A673 (cell line): Measurements from ENCODE around the gene MICAL3.

Experiments
- EZH2 ChIP-seq: fragments of 200-600 bp; sonication (generic); IDR thresholded peaks from 2 replicates; pipeline ENCODE4 v1.6.1; 2017; ENCODE audit warnings: borderline replicate concordance, low read depth, mild to moderate bottlenecking, mixed read lengths, antibody characterized with exemption, low read length; ENCODE audit not compliant: poor library complexity, severe bottlenecking
- TF ChIP-seq, protein P1 (sequence below): fragments of 300-800, 200-600 bp; sonication (generic); conservative IDR thresholded peaks from 2 replicates; pipeline ENCODE4 v1.5.1; 2017; ENCODE audit warnings: low read depth, mild to moderate bottlenecking, antibody characterized with exemption, low read length, moderate library complexity, mixed read lengths

DNA sequence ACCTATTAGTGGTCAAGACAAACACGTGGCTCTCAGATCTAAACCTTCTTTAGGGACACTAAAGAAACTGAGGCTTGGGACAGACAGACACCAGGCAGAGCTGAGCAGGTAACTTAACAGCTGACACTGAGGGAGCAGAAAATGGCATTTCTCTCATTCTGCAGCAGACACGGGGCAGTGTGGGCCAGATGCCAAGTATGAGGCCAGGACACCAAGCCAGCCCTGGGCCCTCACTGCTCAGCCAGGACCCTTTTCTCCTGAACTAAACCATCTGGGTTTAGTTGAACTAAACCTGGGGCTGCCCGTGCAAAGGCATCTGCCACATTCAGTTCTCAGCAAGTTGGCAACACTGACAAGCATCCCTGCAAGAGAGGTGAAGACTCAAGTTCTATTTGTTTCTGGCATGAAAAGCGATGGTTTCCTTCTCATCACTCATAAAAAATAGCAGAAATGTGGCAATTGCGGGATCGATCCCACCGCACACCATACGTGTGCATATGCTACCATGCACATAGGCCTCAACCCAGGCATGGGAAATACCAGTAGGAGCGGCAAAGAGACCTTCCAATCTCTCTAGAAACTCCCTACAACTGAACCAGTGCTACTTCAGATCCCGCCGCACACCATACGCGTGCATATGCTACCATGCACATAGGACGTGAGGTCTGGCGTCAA, 150.0 kb downstream of the MICAL3 start:
- TF ChIP-seq, protein P1, sequence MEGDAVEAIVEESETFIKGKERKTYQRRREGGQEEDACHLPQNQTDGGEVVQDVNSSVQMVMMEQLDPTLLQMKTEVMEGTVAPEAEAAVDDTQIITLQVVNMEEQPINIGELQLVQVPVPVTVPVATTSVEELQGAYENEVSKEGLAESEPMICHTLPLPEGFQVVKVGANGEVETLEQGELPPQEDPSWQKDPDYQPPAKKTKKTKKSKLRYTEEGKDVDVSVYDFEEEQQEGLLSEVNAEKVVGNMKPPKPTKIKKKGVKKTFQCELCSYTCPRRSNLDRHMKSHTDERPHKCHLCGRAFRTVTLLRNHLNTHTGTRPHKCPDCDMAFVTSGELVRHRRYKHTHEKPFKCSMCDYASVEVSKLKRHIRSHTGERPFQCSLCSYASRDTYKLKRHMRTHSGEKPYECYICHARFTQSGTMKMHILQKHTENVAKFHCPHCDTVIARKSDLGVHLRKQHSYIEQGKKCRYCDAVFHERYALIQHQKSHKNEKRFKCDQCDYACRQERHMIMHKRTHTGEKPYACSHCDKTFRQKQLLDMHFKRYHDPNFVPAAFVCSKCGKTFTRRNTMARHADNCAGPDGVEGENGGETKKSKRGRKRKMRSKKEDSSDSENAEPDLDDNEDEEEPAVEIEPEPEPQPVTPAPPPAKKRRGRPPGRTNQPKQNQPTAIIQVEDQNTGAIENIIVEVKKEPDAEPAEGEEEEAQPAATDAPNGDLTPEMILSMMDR = no peak
- TF ChIP-seq EZH2 = no peak
